NB4 (cell line): ENCODE data around the gene NDC1.

ENCODE experiments used
- POLR2A ChIP-seq: IDR thresholded peaks from 2 replicates; pipeline ENCODE4 v1.6.1; 2011; ENCODE audit warnings: mild to moderate bottlenecking; ENCODE audit not compliant: insufficient read length; ENCODE audit errors: extremely low read depth
- TF ChIP-seq, protein P1 (sequence below): IDR thresholded peaks from one replicate; pipeline ENCODE4 v1.5.1; 2012; ENCODE audit warnings: low read depth, low read length
- TF ChIP-seq, protein P2 (sequence below): IDR thresholded peaks from 2 replicates; pipeline ENCODE4 v1.6.1; 2011; ENCODE audit warnings: low read depth, low read length

DNA sequence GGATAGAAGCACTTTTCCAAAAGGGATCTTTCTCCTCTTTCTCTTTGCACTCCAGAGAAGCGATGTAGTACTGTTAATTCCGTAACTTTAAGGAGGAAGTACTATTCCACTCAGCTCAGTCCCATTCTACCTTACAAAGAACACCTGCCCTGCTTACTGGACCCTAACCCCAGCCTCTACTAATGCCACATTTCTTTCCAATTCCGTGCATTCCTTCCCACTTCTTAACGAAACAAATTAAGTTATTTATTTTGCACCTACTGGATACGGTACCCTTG is 511 bp downstream of the NDC1 start:
- TF ChIP-seq POLR2A, result no peak
- TF ChIP-seq, protein P1, sequence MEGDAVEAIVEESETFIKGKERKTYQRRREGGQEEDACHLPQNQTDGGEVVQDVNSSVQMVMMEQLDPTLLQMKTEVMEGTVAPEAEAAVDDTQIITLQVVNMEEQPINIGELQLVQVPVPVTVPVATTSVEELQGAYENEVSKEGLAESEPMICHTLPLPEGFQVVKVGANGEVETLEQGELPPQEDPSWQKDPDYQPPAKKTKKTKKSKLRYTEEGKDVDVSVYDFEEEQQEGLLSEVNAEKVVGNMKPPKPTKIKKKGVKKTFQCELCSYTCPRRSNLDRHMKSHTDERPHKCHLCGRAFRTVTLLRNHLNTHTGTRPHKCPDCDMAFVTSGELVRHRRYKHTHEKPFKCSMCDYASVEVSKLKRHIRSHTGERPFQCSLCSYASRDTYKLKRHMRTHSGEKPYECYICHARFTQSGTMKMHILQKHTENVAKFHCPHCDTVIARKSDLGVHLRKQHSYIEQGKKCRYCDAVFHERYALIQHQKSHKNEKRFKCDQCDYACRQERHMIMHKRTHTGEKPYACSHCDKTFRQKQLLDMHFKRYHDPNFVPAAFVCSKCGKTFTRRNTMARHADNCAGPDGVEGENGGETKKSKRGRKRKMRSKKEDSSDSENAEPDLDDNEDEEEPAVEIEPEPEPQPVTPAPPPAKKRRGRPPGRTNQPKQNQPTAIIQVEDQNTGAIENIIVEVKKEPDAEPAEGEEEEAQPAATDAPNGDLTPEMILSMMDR, result no peak
- TF ChIP-seq, protein P2, sequence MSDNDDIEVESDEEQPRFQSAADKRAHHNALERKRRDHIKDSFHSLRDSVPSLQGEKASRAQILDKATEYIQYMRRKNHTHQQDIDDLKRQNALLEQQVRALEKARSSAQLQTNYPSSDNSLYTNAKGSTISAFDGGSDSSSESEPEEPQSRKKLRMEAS, result no peak
